ENCODE results near the gene GPC6.

DNA sequence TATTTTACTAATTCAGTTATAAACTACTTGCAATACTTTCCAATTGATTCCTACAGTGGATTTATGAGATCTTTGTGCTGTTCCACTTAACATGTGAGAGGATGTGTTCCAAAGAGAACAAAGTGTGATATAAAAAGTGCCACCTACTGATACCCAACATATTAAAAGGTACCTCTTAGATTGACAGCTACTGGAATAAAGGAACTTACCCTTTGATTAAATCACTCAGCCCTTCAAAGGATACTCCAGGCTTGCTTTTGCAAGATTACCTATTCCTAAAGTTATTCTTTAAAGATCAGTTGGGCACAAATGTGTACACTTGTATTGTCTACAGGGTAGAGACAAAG, 1187.0 kb downstream of the GPC6 start:
- TF ChIP-seq, protein P1, sequence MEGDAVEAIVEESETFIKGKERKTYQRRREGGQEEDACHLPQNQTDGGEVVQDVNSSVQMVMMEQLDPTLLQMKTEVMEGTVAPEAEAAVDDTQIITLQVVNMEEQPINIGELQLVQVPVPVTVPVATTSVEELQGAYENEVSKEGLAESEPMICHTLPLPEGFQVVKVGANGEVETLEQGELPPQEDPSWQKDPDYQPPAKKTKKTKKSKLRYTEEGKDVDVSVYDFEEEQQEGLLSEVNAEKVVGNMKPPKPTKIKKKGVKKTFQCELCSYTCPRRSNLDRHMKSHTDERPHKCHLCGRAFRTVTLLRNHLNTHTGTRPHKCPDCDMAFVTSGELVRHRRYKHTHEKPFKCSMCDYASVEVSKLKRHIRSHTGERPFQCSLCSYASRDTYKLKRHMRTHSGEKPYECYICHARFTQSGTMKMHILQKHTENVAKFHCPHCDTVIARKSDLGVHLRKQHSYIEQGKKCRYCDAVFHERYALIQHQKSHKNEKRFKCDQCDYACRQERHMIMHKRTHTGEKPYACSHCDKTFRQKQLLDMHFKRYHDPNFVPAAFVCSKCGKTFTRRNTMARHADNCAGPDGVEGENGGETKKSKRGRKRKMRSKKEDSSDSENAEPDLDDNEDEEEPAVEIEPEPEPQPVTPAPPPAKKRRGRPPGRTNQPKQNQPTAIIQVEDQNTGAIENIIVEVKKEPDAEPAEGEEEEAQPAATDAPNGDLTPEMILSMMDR (IDR thresholded peaks at IDR 0.05) = no peak
- TF ChIP-seq POLR2A (IDR thresholded peaks at IDR 0.05) = no peak
